GM18502 (cell line): ENCODE results near the gene HAUS1.

Source experiments
- ATAC-seq: cut with Tn5 transposase; IDR thresholded peaks from one replicate; pipeline ENCODE4 v1.9.1; 2021; ENCODE audit warnings: mild to moderate bottlenecking; ENCODE audit not compliant: unreplicated experiment, poor library complexity

Gene HAUS1

GRCh38 chr18:46104128-46104911 lies at the start of gene HAUS1:
TSS of gene HAUS1 (plus strand) at chr18:46104385. CDS start at chr18:46104412, 27 bp downstream.
- ATAC-seq, result peak; percentile 96

- no peak for ATAC-seq
Measured at GRCh38 chr18:46054956-46055837, 49.0 kb upstream of the HAUS1 start.

GRCh38 chr18:46055838-46056230 lies 48.4 kb upstream of the HAUS1 start:
- ATAC-seq, result no peak

- no peak for ATAC-seq
Measured at GRCh38 chr18:46060359-46060841, 43.8 kb upstream of the HAUS1 start.

GRCh38 chr18:46061387-46061786 lies 42.8 kb upstream of the HAUS1 start:
- no peak for ATAC-seq

GRCh38 chr18:46061796-46062195 lies 42.4 kb upstream of the HAUS1 start:
- ATAC-seq, result no peak

- ATAC-seq, result no peak
Measured at GRCh38 chr18:46062781-46063180, 41.4 kb upstream of the HAUS1 start.

GRCh38 chr18:46067438-46068007 lies 36.7 kb upstream of the HAUS1 start:
- ATAC-seq, result no peak

GRCh38 chr18:46068763-46069162 lies 35.4 kb upstream of the HAUS1 start:
- no peak for ATAC-seq

GRCh38 chr18:46069524-46069923 lies 34.7 kb upstream of the HAUS1 start:
- no peak for ATAC-seq

GRCh38 chr18:46070232-46070631 lies 34.0 kb upstream of the HAUS1 start:
- ATAC-seq, result no peak

GRCh38 chr18:46070815-46071652 lies 33.2 kb upstream of the HAUS1 start:
- no peak for ATAC-seq

- peak; percentile 61 for ATAC-seq
Measured at GRCh38 chr18:46071653-46072375, 32.4 kb upstream of the HAUS1 start, which contains the start of gene PSTPIP2. TSS of gene PSTPIP2 (minus strand) at chr18:46072260. CDS start at chr18:46072188, 72 bp downstream.

GRCh38 chr18:46072376-46072867 lies 31.8 kb upstream of the HAUS1 start:
- ATAC-seq, result no peak

GRCh38 chr18:46072959-46073358 lies 31.2 kb upstream of the HAUS1 start:
- no peak for ATAC-seq

GRCh38 chr18:46073474-46074331 lies 30.5 kb upstream of the HAUS1 start:
- peak; percentile 34 for ATAC-seq

GRCh38 chr18:46079336-46079735 lies 24.8 kb upstream of the HAUS1 start:
- no peak for ATAC-seq

- no peak for ATAC-seq
Measured at GRCh38 chr18:46080156-46080555, 24.0 kb upstream of the HAUS1 start.
